ENCODE data around the gene TMEM168. TPM values are rescaled to one million over a fixed set of nuclear protein-coding genes. Genes with fewer than 3 reads are reported as not detected.

The TMEM168 gene
- total RNA-seq, 1 experiment from 2014 or later, result 25.2 TPM

GRCh38 chr7:112721366-112721765 is 68.8 kb downstream of the TMEM168 start:
- no peak for DNase-seq (ENCODE audit: low spot score)

- no peak for DNase-seq (ENCODE audit: low spot score)
These were observed 74.7 kb downstream of the TMEM168 start for GRCh38 chr7:112715525-112715924.

GRCh38 chr7:112714917-112715316 is 75.3 kb downstream of the TMEM168 start:
- no peak for DNase-seq (ENCODE audit: low spot score)
